SKM-1 treated with dmso at 0.1 percent for 144 hours (cell line): ENCODE measurements around the gene XPC.

Source experiments
- DNase-seq: peaks from one replicate; lab custom pipeline; 2025; ENCODE audit not compliant: unreplicated experiment; lab: John Stamatoyannopoulos, UW

XPC gene

DNA sequence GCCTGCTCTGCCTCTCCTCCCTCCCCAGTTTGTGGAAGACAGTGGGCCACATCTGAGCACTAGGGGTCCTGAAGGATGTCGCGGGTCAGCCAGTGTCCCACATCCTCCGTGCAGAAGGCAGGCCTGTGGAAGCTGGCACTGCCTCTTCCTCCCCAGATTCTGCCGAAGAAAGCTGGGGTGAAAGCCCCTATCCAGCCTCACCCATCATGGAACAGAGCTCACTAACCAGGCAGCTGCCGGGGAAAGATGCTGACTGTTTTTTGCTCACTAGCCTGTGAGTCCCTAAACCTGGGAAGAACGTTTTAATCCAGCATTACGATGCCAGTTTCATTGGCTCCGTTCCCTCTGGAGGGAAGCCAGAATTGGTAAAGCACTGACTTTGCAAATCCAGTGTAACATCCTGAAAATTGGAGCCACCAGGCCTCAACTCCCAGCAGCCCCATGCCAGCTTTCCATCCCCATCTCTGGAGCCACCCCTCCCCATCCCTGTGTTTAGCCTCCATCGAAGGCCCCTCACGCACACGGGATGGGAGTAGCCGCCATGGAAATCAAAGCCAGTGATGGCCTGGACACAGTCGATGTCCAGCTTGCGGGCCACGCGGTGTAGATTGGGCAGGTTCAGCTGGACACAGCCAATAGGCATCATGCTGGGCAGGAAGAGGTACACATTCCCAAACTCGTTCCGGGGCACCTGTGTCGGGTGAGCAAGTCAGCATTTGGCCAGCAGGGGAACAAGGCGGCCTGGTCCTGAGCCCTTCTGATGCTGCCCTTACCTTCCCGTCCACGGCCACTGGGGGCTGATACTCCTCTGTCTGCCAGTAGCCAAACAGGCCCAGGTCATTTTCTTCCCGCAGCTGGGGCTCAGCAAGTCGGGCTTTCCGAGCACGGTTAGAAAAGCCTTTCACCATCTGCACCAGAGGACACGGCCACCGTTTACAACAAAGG is 30.1 kb downstream of the XPC start:
- no peak for DNase-seq

DNA sequence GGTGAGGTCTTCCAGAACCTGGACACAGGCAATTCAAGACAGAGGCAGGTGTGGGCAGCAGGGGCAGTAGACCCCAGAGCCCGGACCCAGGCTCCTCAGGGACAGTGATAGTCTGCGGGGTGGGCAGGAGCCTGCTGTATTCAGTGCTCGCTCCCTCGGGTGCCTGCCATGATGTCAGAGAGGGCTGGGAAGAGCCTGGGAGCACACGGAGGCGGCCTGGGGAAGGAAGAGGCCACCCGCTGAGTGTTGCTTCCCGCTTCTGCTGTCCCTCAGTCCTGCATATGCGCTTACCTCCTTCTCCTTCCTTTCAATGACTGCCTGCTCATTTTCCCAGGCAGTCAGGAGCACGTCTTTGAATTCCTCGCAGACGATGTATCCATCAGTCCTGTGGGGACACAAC is 30.8 kb downstream of the XPC start:
- DNase-seq, result no peak

DNA sequence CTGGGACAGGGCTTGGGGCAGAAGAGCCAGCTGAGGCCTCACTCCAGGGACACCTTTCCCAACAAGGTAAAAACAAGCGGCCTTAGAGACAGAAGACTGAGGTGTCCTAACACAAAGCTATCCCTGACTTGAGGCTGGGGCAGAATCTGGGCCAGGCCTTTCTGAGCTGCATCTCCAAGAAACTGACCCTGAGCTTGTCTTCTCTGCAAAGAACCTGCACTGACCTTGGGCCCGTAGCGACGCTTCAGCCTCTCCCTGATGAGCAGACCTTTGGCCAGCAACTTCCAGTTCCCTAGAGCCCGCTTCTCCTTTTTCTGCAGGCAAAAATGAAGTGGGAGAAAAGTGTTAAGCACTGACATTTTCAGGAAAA is 31.4 kb downstream of the XPC start:
- DNase-seq, result no peak

DNA sequence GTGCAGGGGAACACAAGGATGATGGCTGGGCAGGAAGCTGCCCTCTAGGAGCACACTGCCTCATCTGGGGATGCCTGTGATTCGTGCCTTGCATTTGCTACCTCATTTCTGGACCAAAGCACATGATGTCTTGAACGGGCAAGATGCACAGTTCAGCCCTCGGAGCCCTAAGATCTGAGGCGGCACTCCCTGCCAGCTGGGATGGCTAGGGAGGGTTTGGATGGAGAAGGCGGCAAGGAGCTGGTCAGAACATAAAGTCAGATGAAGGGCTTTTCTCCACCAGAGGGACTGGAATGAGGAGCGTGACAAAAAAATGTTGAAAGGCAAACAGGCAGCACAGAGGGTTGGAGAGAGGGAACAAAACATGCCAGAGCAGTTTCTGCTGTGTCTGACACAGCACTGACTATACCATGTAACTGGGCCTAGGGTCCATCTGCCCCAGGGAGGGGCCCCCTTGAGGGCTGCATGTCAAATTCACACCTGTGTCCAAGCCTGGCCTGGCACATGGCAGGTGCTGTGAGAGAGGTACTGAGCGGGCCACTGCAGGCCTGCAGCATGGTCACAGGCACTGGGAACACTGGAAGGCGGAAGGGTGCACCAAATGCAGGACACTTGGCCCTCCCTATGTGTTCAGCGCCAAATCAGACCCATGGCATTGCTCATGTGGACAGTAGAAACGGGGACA is 31.9 kb downstream of the XPC start:
- DNase-seq, result no peak

DNA sequence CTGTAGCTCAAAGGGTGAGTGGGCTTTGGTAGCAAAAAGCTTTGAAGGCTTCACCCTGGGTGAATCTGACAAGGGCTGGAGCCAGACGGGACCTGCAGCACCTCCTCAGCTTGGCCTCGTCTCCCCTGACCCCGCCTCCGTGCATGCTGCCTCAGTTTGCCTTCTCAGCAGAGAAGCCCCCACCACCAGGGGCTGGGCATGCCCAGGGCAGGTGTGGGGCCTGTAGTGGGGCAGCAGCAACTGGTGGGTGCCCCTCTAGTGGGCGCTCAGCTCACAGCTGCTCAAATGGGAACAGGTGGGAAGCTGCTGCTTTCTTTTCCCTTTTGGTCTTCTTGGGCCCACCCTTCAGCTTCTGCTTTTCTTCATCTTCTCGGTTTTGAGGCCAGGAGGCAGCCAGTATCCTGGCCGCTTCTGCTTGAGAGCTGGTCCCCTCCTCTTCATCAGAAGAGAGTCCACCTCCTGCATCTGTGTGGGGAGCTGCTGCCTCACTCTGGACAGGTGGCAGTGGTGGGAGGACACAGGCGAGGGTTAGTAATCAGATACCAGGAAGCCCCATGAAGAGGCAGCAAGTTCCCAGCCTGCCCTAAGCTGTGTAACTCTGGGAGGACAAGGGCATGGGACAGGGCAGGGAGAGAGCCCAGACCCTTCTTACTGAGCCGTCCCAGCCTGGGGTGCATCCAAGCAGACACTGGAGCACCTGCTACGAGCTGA is 32.6 kb downstream of the XPC start:
- no peak for DNase-seq

DNA sequence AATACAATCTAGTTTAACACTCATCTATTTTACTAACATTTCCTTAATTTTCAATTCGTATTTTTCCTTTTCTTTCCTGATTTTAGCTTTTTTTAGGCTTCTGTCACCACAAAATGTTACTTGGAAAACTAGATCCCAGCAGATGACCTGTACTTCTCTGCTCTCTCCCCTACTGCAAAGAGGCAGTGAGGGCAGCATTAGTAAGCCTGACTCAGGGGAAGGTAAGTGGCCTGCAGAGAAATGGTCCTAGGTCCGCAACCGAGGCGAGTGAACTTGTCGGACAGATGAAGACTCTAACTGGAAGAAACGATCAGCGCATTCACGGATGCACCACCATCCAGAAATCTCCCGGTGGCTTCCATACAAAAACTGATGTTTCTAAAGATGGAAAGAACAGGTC is 33.2 kb downstream of the XPC start:
- no peak for DNase-seq

DNA sequence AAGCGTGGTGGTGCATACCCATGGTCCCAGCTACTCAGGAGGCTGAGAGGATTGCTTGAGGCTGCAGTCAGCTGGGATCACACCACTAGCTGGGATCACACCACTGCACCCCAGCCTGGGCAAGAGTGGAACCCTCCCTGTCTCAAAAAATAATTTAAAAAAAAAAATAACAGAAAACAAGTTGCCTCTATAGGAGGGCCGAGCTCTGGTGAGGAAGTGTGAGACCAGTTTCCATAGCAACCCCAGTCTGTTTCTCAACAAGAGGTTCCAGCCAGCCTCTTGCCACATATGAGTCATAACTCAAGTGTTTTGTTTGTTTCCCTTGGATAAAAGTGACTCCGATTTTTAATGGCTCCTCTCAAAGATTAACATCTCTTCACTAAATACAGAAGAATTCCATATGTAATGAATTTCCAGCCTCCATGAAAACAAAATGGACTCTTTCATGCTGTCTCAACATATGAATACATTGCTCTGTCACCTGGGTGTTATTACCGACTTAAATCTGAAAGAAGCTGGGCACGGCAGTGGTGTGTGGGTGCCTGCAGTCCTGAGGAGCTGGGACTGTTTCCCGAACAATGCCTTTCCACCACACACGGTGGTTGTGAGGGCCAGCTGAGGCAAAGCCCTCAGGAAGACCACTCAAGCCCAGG is 33.9 kb downstream of the XPC start:
- peak; percentile 94 for DNase-seq

DNA sequence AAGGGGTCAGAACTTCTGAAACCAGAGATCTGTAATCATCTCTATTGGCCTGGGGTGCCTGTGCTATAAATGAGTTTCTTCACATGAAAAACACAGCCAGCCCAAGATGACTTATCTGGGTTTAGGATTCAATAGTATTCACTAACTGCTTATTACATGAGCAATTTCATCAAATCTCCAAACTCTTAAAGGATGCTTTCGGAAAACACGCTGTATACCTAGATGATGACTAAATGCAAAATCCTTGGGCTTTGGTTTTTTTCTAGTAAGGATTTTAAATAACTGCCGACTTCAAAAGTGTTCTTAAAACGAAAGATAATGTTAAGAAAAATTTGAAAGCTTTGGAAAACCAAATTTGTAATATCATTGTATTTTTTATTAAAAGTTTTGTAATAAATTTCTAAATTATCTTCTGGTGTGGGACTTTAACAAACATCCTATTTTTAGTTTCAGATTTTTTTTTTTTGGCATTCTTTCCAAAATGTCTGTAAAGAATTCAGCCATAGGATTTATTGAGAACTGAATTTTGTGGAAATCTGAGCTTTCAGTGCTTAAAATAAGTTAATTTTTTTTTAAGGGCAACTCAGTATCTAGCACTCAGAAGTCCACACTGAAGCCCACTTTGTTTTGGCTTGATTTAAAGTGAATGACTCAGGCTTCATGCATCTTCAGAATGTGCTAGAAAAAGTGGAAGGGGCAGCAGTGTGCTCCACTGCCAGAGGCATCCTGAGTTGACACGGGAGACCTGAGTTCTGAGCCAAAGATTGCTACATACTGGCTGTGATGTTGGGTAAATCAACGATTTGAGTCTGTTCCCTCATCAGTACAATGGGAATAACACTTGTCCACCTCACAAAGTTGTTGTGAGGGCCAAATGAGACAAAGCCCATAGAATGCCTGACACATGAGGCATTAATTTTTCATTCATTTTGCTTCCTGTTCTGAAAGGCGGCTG is 34.9 kb downstream of the XPC start:
- DNase-seq, result peak; percentile 23

DNA sequence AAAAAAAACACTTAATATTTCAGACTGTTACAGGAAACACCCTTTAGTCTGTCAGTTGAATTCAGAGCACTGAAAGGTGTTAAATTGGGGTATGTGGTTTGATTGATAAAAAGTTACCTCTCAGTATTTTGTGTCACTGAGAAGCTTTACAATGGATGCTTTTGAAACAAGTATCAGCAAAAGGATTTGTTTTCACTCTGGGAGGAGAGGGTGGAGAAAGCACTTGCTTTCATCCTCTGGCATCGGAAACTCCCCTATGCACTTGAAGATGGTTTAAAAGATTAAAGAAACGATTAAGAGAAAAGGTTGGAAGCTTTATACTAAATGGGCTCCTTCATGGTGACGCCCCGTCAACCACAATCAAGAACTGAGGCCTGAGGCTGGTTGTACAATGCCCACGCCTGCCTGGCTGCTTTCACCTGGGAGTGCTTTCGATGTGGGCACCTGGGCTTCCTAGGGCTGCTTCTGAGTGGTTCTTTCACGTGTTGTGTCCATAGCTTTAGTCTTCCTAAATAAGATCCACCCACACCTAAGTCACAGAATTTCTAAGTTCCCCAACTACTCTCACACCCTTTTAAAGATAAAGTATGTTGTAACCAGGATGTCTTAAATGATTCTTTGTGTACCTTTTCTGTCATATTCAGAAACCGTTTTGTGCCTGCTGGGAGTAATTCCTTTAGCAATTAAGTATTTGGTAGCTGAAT is 35.7 kb downstream of the XPC start:
- no peak for DNase-seq

DNA sequence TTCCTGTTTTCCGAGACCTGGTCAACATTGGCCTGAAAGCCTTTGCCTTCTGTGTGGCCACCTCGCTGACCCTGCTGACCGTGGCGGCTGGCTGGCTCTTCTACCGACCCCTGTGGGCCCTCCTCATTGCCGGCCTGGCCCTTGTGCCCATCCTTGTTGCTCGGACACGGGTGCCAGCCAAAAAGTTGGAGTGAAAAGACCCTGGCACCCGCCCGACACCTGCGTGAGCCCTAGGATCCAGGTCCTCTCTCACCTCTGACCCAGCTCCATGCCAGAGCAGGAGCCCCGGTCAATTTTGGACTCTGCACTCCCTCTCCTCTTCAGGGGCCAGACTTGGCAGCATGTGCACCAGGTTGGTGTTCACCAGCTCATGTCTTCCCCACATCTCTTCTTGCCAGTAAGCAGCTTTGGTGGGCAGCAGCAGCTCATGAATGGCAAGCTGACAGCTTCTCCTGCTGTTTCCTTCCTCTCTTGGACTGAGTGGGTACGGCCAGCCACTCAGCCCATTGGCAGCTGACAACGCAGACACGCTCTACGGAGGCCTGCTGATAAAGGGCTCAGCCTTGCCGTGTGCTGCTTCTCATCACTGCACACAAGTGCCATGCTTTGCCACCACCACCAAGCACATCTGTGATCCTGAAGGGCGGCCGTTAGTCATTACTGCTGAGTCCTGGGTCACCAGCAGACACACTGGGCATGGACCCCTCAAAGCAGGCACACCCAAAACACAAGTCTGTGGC is 36.6 kb downstream of the XPC start:
- DNase-seq, result no peak

DNA sequence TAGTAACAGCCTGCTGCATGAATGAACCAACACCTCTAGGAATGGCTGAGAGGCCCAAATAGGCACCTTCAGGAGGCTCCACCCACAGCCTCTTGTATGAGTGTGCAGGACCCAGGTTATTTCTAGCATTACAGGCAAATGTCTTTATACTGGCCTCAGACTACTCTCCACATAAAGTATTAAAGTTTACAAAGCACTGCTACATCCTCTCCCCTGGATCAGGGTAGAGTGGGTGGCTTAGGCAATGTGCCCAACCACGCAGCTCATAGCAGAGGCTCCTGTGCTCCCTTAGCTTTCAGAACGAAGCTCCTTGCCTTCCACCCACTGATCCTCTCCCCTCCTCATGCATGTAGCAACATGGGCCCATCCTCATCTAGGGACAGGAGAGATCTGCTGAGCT is 37.3 kb downstream of the XPC start:
- DNase-seq, result no peak

DNA sequence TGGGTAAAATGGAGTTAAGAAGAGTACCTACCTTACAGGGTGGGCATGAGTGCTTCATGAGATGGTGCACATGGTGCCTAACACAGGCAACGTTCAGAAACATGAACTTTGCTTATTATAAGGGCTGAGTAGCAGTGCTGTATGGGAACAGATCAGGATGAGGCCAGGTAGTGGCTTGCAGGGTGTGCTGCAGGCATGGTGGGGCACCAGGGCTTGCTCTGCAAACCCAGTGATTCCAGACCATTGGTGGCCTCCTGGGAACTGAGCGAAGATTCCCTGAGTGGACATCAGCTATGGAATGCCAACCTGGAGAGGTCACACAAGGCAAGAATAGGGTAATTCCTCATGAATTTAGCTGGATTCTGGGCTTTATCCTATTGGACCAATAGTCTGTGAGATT is 37.7 kb downstream of the XPC start:
- DNase-seq, result no peak

DNA sequence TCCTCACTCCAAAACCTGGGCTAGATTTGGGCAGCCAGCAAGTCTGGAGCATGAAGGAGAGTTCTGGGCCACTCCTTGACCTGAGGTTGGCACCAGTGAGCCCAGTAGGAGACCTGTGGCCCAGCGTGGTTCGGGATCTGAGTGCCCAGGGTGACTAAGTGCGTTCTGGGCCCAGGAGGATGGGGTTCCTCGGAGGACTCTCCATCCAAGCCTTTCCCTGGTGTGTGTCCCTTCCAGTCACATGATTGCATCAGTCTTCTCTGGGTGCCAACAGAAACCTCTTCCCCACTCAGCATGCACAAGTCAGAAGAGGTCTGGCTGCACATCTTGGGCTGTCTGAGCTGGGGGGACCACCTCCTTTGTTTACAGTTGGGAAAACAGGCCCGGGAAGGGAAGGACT is 38.6 kb downstream of the XPC start:
- no peak for DNase-seq

DNA sequence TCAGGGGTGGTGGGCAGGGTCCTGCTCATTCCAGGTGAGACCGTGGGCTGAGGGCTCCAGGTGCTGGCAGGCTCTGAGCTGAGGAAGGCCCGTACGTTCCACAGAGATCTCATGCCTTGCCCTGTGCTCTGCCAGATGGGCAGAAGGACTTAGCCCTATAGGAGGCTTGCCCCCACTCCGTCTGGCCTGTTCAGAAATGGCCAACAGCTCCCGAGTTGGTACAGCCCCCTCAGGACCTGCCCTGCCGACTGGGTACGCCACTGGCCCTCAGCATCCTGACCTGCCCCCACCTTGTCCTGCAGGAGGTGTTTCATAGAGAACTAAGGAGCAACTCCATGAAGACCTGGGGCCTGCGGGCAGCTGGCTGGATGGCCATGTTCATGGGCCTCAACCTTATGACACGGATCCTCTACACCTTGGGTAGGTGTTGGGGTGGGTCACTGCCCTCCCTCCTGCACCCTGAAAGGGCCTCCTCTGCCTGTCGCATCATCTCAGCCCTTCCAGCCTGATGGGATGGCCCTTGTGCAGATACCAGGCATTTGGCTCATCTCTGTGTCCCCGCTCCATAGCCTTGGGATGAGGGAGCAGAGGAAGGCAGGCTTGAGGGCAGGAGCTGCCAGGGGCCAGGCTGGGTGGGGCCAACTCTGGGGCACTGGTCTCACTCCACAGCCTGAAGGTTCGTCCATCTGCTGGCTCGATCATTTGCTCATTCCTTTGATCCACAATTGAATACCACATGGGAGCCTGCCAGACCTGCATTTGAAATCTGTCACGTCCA is 39.3 kb downstream of the XPC start:
- no peak for DNase-seq

DNA sequence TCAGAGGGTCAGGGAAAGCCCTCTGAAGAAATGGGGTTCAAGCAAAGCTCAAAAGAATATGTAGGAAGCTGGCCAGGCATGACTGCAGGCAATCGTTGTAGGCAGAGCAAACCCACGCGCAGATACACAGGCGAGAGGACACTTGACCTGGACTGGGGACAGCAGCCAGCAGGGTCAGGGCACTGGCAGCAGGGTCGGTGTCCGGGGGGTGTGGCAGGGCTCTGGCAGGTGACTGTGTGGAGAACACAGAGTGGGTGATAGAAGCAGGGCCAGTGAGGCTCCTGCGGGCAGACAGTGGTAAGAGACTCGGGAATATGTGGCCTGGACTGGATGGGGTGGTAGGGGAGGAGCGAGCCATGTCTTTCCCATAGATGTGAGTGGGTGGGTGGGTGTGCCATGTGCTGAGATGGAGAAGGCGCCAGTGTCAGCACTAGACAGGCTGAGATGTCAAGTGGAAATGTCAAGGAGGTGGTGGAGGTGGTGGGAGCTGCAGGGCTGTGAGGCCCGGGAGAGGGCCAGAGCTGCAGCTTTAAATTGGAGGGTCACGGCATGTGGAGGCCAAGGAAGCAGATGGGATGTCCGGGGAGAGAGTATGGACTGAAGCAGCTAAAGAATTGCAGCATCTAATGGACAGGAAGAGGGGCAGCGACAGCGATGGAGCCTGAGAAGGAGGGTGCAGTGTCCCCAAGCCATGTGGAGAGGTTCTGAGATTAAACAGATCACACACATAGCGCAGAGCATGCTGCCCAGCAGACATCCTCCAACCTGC is 40.1 kb downstream of the XPC start:
- no peak for DNase-seq

DNA sequence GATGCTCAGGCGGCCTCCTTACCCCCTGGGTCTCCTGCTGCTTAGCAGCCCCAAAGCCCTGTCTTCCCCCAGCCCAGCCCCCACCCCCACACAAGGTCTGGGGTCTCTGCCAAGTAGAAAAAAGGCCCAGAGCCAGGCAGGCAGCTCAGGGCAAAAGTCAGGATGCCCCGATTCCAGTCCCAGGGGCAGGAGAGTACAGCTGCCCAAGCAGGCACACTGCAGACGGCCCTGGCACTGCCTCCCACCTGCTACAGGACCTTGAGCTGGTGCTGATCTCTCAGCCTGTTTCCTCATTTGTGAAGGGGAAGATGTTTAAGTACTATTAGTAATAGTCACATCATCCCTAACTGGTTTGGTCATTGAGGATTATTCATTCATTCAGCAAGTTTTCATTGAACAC is 41.0 kb downstream of the XPC start:
- DNase-seq, result no peak

DNA sequence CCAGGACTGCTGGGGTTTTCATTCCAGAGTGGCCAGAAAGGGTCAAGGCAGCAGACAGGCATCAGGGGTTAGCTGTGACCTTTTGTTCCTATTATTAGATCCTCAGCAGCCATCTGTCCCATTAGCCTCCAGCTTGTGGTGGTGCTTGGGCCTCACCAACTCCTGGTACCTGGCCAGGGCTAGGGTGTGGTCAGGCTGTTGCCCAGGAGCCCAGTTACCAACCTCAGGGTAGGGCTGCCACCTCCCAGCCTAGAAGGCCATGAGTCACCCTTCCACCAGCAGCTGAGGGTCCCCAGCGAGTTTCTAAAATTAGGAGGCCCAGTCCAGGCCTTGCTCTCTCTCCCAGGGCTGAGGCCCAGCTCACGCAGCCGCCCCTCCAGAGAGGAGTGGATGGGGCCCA is 41.4 kb downstream of the XPC start:
- DNase-seq, result no peak
